Thyroid gland (tissue), 4 donors: ENCODE data around the gene RNF186.

Source experiments
- CTCF ChIP-seq, 6 experiments: fragments of 200-600 bp in 3 of 6; fragments of 450-650 bp in 3 of 6; sonication (generic) in 3 of 6; IDR thresholded peaks; one replicate each; pipeline ENCODE4 v1.5.1; 2016 to 2019; ENCODE audit warnings: antibody characterized with exemption in 6 of 6, mild to moderate bottlenecking in 2 of 6, inconsistent platforms in 1 of 6, moderate library complexity in 1 of 6
- POLR2A ChIP-seq, 2 donors: fragments of 450-650 bp; IDR thresholded peaks; one replicate each; pipeline ENCODE4 v1.6.1; 2017; ENCODE audit warnings: antibody characterized with exemption in 2 of 2, mild to moderate bottlenecking in 2 of 2, moderate library complexity in 1 of 2

GRCh38 chr1:19772053-19772452 lies 43.0 kb downstream of the RNF186 start:
- TF ChIP-seq CTCF (IDR thresholded peaks at IDR 0.05) (no peak), POLR2A (IDR thresholded peaks at IDR 0.05) (no peak)
